HPDE6-E6E7 (cell line): ENCODE results near the gene VOPP1.
"Not testable (repeated sequence)": the region's sequence is repeated elsewhere in the genome, so short reads cannot be mapped to it uniquely, and the experiment has no call there.

ENCODE experiments used
- DNase-seq: peaks from one replicate; pipeline ENCODE4 v3.0.0; 2011; ENCODE audit warnings: missing footprints; ENCODE audit errors: extremely low spot score

VOPP1 gene

GRCh38 chr7:55572378-55573233 lies at the start of gene VOPP1:
Gene VOPP1, minus strand, starts transcription at chr7:55572502. Its CDS starts 178 bp downstream, at chr7:55572324.
- DNase-seq, result peak; percentile 67

- DNase-seq, result no peak
These were observed 46.6 kb upstream of the VOPP1 start for GRCh38 chr7:55618913-55619312.

- not testable (repeated sequence) for DNase-seq
These were observed 42.2 kb upstream of the VOPP1 start for GRCh38 chr7:55614365-55615064.

GRCh38 chr7:55609726-55610125 lies 37.4 kb upstream of the VOPP1 start:
- DNase-seq, result not testable (repeated sequence)

GRCh38 chr7:55605661-55606060 lies 33.4 kb upstream of the VOPP1 start:
- DNase-seq, result not testable (repeated sequence)

GRCh38 chr7:55597944-55598499 lies 25.7 kb upstream of the VOPP1 start:
- not testable (repeated sequence) for DNase-seq

- not testable (repeated sequence) for DNase-seq
These were observed 25.0 kb upstream of the VOPP1 start for GRCh38 chr7:55597214-55597739.

GRCh38 chr7:55595511-55595910 lies 23.2 kb upstream of the VOPP1 start:
- DNase-seq, result no peak

- DNase-seq, result no peak
These were observed 22.6 kb upstream of the VOPP1 start for GRCh38 chr7:55594870-55595269.

- no peak for DNase-seq
These were observed 22.1 kb upstream of the VOPP1 start for GRCh38 chr7:55594414-55594813.

- DNase-seq, result peak; percentile 56
These were observed 21.4 kb upstream of the VOPP1 start for GRCh38 chr7:55593515-55594318.

- DNase-seq, result no peak
These were observed 20.8 kb upstream of the VOPP1 start for GRCh38 chr7:55593172-55593514.

GRCh38 chr7:55592492-55592891 lies 20.2 kb upstream of the VOPP1 start:
- no peak for DNase-seq

- no peak for DNase-seq
These were observed 19.1 kb upstream of the VOPP1 start for GRCh38 chr7:55591282-55591931.

GRCh38 chr7:55590517-55591281 lies 18.4 kb upstream of the VOPP1 start:
- no peak for DNase-seq

GRCh38 chr7:55589905-55590304 lies 17.6 kb upstream of the VOPP1 start:
- DNase-seq, result no peak

- DNase-seq, result no peak
These were observed 16.8 kb upstream of the VOPP1 start for GRCh38 chr7:55588976-55589604.

GRCh38 chr7:55588379-55588699 lies 16.0 kb upstream of the VOPP1 start:
- DNase-seq, result no peak

GRCh38 chr7:55587687-55588378 lies 15.5 kb upstream of the VOPP1 start:
- no peak for DNase-seq
